Activated CD4-positive, alpha-beta memory T cell treated with anti-CD3 and anti-CD28 coated beads for 36 hours (primary cell): Measurements from ENCODE around the gene CDC5L. TPM values are rescaled to one million over a fixed set of nuclear protein-coding genes. Genes with fewer than 3 reads are reported as not detected.

Source experiments
- CTCF ChIA-PET: fragments of 350-600 bp; sonication (Branson Sonifier 250); formaldehyde crosslinking; loops from one replicate; lab custom pipeline; 2021; ENCODE audit warnings: antibody characterized with exemption, inconsistent platforms; lab: Charles Lee
- POLR2A ChIA-PET: fragments of 350-600 bp; sonication (Branson Sonifier 250); formaldehyde crosslinking; loops from one replicate; lab custom pipeline; 2021; ENCODE audit warnings: antibody characterized with exemption; lab: Charles Lee
- DNase-seq: peaks from one replicate; pipeline ENCODE4 v3.0.0-alpha.2; 2020
- H3K27ac Mint-ChIP-seq: one replicate; pipeline ENCODE4 v1.8.0; 2021; ENCODE audit warnings: mixed read lengths
- H3K27me3 Mint-ChIP-seq: one replicate; pipeline ENCODE4 v1.8.0; 2021; ENCODE audit warnings: mixed read lengths
- H3K36me3 Mint-ChIP-seq: one replicate; pipeline ENCODE4 v1.8.0; 2021; ENCODE audit warnings: mixed read lengths
- H3K4me1 Mint-ChIP-seq: one replicate; pipeline ENCODE4 v1.8.0; 2021; ENCODE audit warnings: low read depth, mixed read lengths
- H3K4me3 Mint-ChIP-seq: one replicate; pipeline ENCODE4 v1.8.0; 2021; ENCODE audit warnings: mild to moderate bottlenecking, mixed read lengths
- H3K9me3 Mint-ChIP-seq: one replicate; pipeline ENCODE4 v1.8.0; 2021; ENCODE audit warnings: mixed read lengths
- intact Hi-C: fragments of 100-400 bp; cut with micrococcal nuclease; formaldehyde crosslinking; loops from one replicate; pipeline ENCODE4 v1.15.1; 2023
- microRNA-seq: library from miRNA; unstranded; fragments of <30 nt; microRNA quantifications from one replicate; pipeline ENCODE4 v1.2.0, GENCODE V29; 2022; ENCODE audit warnings: borderline number of aligned reads, borderline microRNAs expressed, borderline replicate concordance
- total RNA-seq, 2 experiments: library from RNA; stranded (reverse); gene quantifications; one replicate each; pipeline ENCODE4 v1.2.3, GENCODE V29; 2021

Gene CDC5L
- total RNA-seq, 2 experiments from 2014 or later = 24.0 to 24.3 TPM

DNA sequence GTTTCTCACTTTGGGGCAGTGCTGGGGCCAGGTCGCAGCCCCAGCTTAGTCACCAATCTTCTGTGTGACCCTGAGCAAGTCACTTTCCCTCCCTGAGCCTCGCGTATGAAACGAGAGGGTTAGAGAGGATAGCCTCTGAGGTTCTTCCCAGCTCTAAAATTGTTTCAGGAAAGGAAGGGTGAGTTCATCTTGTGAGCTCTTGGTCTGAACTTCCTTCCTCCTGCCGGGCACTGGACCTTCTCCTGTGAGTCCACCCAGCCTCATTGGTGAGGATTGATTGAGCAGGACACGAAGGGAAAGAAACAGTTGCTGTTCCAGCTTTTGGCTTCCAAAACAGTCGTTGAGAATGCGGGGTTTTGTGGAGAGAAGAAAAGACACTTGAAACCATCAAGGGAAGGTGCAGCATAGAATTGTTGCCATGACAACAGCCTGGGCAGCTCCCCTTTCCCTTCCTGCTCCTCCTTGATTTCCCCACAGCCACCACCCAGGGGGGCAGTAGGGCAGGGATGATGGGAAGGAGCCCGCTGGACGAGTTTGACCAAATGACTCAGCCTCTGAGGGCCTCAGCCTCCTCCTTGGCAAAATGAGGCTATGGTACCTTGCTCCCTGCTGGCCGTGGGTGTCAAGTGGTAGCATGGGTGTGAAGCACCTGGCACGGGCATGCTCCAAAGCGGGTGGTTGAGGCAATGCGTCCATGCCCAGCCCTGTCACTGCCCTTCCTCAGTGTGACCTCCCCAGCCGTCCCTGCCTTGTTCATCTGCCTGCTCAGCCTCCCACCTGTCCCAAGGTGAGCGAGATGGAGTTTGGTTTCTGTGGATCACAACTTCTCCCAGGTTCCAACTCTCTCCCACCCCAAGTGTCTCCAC lies 107.8 kb downstream of the CDC5L start:
- ChIA-PET CTCF (interaction anchor here (1.1 kb wide), 1 partner anchor 19 kb away, joined by 3 read pairs; no protein-coding TSS in a partner anchor), POLR2A (no interaction called here)
- intact Hi-C loops = no loop called here
- peaks cover 5% of the 10 kb centered on the region for H3K27me3 Mint-ChIP-seq
- H3K9me3 Mint-ChIP-seq = no peaks in the 10 kb centered on the region
- no peaks in the 10 kb centered on the region for H3K4me1 Mint-ChIP-seq
- no peak overlapping the region for H3K27ac Mint-ChIP-seq
- no peak overlapping the region for H3K4me3 Mint-ChIP-seq
- no peaks in the 10 kb centered on the region for H3K36me3 Mint-ChIP-seq
- DNase-seq = no peak

DNA sequence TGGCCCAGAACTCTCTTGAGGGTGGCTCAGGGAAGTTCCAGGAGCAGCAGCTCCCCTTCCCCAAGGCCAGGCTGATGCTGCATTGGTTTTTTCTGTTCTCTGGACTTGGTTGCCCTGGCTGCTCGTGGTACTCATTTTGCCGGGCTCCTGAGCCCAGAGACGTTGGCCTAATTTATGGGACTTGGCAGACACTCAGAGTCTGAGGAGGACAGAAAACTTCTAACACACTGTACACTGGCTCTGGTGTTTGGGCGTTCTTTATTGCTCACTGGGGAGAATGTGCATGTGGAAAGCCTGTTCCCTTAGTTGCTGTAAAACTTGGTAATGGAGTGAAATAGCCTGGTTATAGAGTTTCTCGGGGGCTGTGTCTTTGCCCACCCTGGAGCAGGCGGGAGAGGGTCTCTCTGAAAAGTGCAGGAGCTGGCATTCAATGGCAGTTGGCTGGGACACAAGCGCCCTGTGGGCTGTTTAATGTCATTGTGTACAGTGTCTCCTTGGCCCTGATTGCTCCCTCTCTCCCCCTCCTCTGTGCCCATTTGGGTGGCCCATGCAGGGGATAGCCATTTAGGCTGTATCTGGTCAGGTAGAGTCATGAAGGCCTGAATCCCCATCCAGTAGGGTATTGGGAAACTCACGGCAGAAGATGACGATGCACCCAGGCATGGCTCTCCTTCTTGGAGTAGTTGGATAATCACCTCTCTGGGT lies 109.3 kb downstream of the CDC5L start:
- no peaks in the 10 kb centered on the region for H3K9me3 Mint-ChIP-seq
- ChIA-PET CTCF (no interaction called here), POLR2A (no interaction called here)
- intact Hi-C loops = no loop called here
- no peaks in the 10 kb centered on the region for H3K36me3 Mint-ChIP-seq
- no peaks in the 10 kb centered on the region for H3K4me1 Mint-ChIP-seq
- no peak overlapping the region for H3K4me3 Mint-ChIP-seq
- peaks cover 5% of the 10 kb centered on the region for H3K27me3 Mint-ChIP-seq
- DNase-seq = no peak
- H3K27ac Mint-ChIP-seq = no peak overlapping the region

DNA sequence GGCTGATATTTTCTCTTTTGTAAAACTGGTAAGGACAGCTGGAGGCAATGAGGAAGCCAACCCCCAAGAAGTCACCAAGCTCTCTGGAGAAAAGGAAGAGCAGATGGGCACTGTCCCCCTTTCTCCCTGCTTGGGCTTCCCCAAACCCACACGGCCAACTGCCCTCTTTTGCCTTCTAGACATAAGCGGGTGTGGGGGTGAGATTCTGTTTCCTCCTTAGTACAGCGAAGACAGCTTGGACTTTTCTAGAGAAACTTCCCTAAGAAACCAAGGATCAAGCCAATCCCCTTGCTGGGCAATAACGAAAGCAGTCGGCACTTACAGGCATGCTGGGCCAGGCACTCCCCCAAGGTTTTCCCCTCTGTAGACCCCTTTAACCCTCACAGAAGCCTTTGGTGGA lies 110.3 kb downstream of the CDC5L start:
- Mint-ChIP-seq H3K27me3 (peaks cover 5% of the 10 kb centered on the region), H3K36me3 (no peaks in the 10 kb centered on the region)

DNA sequence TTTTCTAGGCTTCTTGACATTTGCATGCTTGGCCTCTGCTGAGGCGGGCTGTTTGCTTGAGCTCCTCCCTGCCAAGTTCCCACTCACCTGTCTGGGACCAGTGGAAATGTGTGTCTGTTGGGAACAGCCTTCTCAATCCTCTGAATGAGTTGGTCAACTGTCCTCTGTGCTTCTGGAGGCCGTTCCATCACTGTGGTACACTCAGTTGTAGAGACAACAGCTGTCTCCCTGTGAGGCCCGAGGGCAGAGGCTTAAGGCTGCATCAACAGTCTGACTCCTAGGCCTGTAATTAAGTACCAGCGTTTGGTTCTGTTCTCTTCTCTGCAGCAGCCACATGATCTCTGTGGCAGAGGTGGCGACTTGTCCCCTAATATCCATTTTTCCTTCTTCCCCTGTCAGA lies 110.9 kb downstream of the CDC5L start:
- H3K9me3 Mint-ChIP-seq = no peaks in the 10 kb centered on the region
- CTCF ChIA-PET = interaction anchor here (1.9 kb wide), 1 partner anchor 22 kb away, joined by 8 read pairs; no protein-coding TSS in a partner anchor
- H3K36me3 Mint-ChIP-seq = no peaks in the 10 kb centered on the region

More for the DNA sequence above, 110.3 kb downstream of the CDC5L start:
- no peaks in the 10 kb centered on the region for H3K9me3 Mint-ChIP-seq
- intact Hi-C loops = no loop called here
- H3K27ac Mint-ChIP-seq = no peak overlapping the region
- DNase-seq = no peak
- ChIA-PET POLR2A (no interaction called here), CTCF (interaction anchor here (1.9 kb wide), 1 partner anchor 22 kb away, joined by 8 read pairs; no protein-coding TSS in a partner anchor)
- H3K4me1 Mint-ChIP-seq = no peaks in the 10 kb centered on the region
- H3K4me3 Mint-ChIP-seq = no peak overlapping the region

DNA sequence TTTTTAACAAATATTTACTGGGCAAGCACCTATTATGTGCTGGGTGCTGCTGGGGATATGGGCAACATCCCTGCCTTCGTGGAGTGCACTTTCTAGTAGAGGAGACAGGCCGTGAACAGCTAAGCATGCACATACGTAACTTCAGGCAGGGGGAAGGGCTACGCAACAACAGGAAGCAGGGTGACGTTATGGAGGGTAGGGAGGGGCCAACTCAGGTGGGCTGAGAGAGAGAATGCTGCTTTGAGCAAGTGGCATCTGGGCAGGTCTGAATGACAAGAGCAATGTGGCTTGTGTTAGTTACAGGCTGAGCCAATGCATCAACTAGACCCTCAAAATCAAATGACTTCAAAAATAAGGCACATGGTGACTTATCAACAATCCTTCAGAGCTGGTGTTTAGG lies 112.1 kb downstream of the CDC5L start:
- DNase-seq = no peak
- CTCF ChIA-PET = interaction anchor here (1.9 kb wide), 1 partner anchor 24 kb away, joined by 8 read pairs; no protein-coding TSS in a partner anchor
- H3K4me3 Mint-ChIP-seq = no peak overlapping the region
- no peak overlapping the region for H3K27ac Mint-ChIP-seq
- peaks cover 3% of the 10 kb centered on the region for H3K27me3 Mint-ChIP-seq
- no peaks in the 10 kb centered on the region for H3K36me3 Mint-ChIP-seq
- H3K4me1 Mint-ChIP-seq = no peaks in the 10 kb centered on the region
- intact Hi-C loops = no loop called here
- no peaks in the 10 kb centered on the region for H3K9me3 Mint-ChIP-seq
- POLR2A ChIA-PET = no interaction called here

More for the DNA sequence above, 110.9 kb downstream of the CDC5L start:
- POLR2A ChIA-PET = no interaction called here
- Mint-ChIP-seq H3K4me1 (no peaks in the 10 kb centered on the region), H3K4me3 (no peak overlapping the region), H3K27me3 (peaks cover 5% of the 10 kb centered on the region), H3K27ac (no peak overlapping the region)
- intact Hi-C loops = no loop called here
- no peak for DNase-seq

Small RNAs within 50 kb of the gene (microRNA-seq; reads per million reads assigned to microRNA genes)
- not detected for gene MIR4642

Other genes with a start within 250 kb of the CDC5L start
- gene CAPN11, start 228.9 kb upstream of the CDC5L start, total RNA-seq = under 1 TPM in 1 of 2 experiments, not detected in 1; 0.12 TPM
- not detected for gene MYMX, start 170.8 kb upstream of the CDC5L start, total RNA-seq
- 10 to 100 TPM; 47.6 to 50.0 TPM for gene SLC29A1, start 164.1 kb upstream of the CDC5L start, total RNA-seq
- gene HSP90AB1, start 140.6 kb upstream of the CDC5L start, total RNA-seq = 1,000 to 10,000 TPM; 1,671 to 1,695 TPM
- gene SLC35B2, start 130.2 kb upstream of the CDC5L start, total RNA-seq = 10 to 100 TPM; 16.5 to 16.8 TPM
- gene NFKBIE, start 122.2 kb upstream of the CDC5L start, total RNA-seq = 10 to 100 TPM; 24.7 to 25.1 TPM
- under 1 TPM; 0.07 to 0.12 TPM for gene TMEM151B, start 117.3 kb upstream of the CDC5L start, total RNA-seq
- gene AARS2, start 74.4 kb upstream of the CDC5L start, total RNA-seq = 10 to 100 TPM; 16.3 to 16.5 TPM
- gene SPATS1, start 45.1 kb upstream of the CDC5L start, total RNA-seq = not detected